PC-9 (cell line): ENCODE measurements around the gene RPL28. TPM values are rescaled to one million over a fixed set of nuclear protein-coding genes. Genes with fewer than 3 reads are reported as not detected.

Experiments used
- BruUV-seq: library from RNA; stranded (reverse); fragments of 400-500 nt; replicated peaks from 2 replicates; lab custom pipeline; 2021; lab: Mats Ljungman, UMichigan
- CTCF ChIA-PET: fragments of 300-600 bp; sonication (Branson Sonifier 250); formaldehyde crosslinking; loops from one replicate; lab custom pipeline; 2022; ENCODE audit warnings: antibody characterized with exemption; lab: Charles Lee
- POLR2A ChIA-PET: fragments of 300-600 bp; sonication (Branson Sonifier 250); formaldehyde crosslinking; loops from one replicate; lab custom pipeline; 2022; ENCODE audit warnings: antibody characterized with exemption; ENCODE audit not compliant: unreplicated experiment; lab: Charles Lee
- DNase-seq, 2 experiments: peaks; one replicate each; pipeline versions ENCODE4 v3.0.0 to v3.0.0-alpha.2; 2015 to 2022; ENCODE audit warnings: mixed read lengths in 1 of 2
- H2AFZ ChIP-seq: fragments of 200-600 bp; sonication (generic); 2 replicates; pipeline ENCODE4 v1.8.1; 2017; ENCODE audit warnings: antibody characterized with exemption
- H3F3A ChIP-seq: fragments of 200-600 bp; sonication (generic); 2 replicates; pipeline ENCODE4 v1.8.1; 2017; ENCODE audit warnings: antibody characterized with exemption, mild to moderate bottlenecking, low read depth; ENCODE audit not compliant: insufficient read depth
- H3K27ac ChIP-seq: fragments of 200-600 bp; sonication (generic); 2 replicates; pipeline ENCODE4 v1.6.1; 2016; ENCODE audit warnings: mixed run types
- H3K27me3 ChIP-seq: fragments of 200-600 bp; sonication (generic); 2 replicates; pipeline ENCODE4 v1.6.1; 2016; ENCODE audit warnings: low read depth, mixed run types; ENCODE audit not compliant: insufficient read depth
- H3K36me3 ChIP-seq: fragments of 200-600 bp; sonication (generic); 2 replicates; pipeline ENCODE4 v1.6.1; 2016; ENCODE audit warnings: low read depth, mixed run types
- H3K4me1 ChIP-seq: fragments of 200-600 bp; sonication (generic); replicated peaks from 2 replicates; pipeline ENCODE4 v1.6.1; 2016; ENCODE audit warnings: mixed run types; ENCODE audit not compliant: insufficient read depth
- H3K4me2 ChIP-seq: fragments of 200-600 bp; sonication (generic); 2 replicates; pipeline ENCODE4 v1.6.1; 2017; ENCODE audit warnings: mixed run types
- H3K4me3 ChIP-seq: fragments of 200-600 bp; sonication (generic); 2 replicates; pipeline ENCODE4 v1.6.1; 2016; ENCODE audit warnings: mixed run types
- H3K79me2 ChIP-seq: fragments of 200-600 bp; sonication (generic); 2 replicates; pipeline ENCODE4 v1.6.1; 2017; ENCODE audit warnings: low read depth, mixed run types
- H3K9me2 ChIP-seq: fragments of 200-600 bp; sonication (generic); 2 replicates; pipeline ENCODE4 v1.8.1; 2017; ENCODE audit warnings: mild to moderate bottlenecking; ENCODE audit not compliant: insufficient read depth
- H3K9me3 ChIP-seq: fragments of 200-600 bp; sonication (generic); 2 replicates; pipeline ENCODE4 v1.8.1; 2016; ENCODE audit warnings: low read depth; ENCODE audit not compliant: insufficient read depth
- H4K20me1 ChIP-seq: fragments of 200-600 bp; sonication (generic); 2 replicates; pipeline ENCODE4 v1.8.1; 2017; ENCODE audit not compliant: insufficient read depth
- EZH2 ChIP-seq: fragments of 200-600 bp; sonication (generic); IDR thresholded peaks from 2 replicates; pipeline ENCODE4 v1.8.0; 2017; ENCODE audit warnings: antibody characterized with exemption, low read depth
- intact Hi-C: fragments of 100-400 bp; cut with micrococcal nuclease; formaldehyde crosslinking; loops from one replicate; pipeline ENCODE4 v1.10.0; 2022; ENCODE audit not compliant: unreplicated experiment
- total RNA-seq: library from RNA; stranded (reverse); gene quantifications from 2 replicates; pipeline ENCODE4 v1.2.3, GENCODE V29; 2021
- TF ChIP-seq, protein P1 (sequence below): fragments of 200-600 bp; sonication (generic); conservative IDR thresholded peaks from 2 replicates; pipeline ENCODE4 v1.6.1; 2017; ENCODE audit warnings: mixed run types, antibody characterized with exemption, mild to moderate bottlenecking, moderate library complexity

RPL28 gene
- total RNA-seq, 1 experiment from 2014 or later, result 2,433 TPM

DNA sequence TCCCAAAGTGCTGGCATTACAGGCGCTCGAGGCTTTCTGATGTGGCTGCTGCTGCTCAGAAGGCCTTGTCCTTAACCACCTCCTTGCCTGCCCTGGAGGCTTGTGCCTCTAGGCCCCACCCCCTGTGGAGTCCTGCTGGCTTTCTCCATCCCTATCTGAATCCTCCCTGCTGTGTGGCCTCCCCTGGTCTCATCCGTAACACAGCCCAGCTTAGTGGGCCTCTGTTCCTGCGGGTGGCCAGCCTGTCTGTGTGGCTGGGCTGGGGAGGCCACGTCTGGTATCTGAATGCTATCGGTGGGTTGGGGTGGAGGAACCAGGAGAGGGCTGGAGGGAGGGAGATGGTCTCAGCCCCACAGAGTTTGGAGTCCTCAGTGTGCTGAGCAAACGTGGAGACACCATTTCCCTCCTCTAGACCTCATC is 4.7 kb downstream of the RPL28 start:
- H3K36me3 ChIP-seq, result peaks cover 38% of the 10 kb centered on the region
- DNase-seq, result no peak
- H3K9me3 ChIP-seq, result no peaks in the 10 kb centered on the region
- H3K27ac ChIP-seq, result no peak overlapping the region
- peaks cover 23% of the 10 kb centered on the region for H3K4me1 ChIP-seq
- intact Hi-C loops, result no loop called here
- H3K4me2 ChIP-seq, result no peak overlapping the region
- peaks cover 85% of the 10 kb centered on the region for H3F3A ChIP-seq
- POLR2A ChIA-PET, result interaction anchor here (0.5 kb wide), 1 partner anchor 22 kb away, joined by 12 read pairs; no protein-coding TSS in a partner anchor
- H3K79me2 ChIP-seq, result peaks cover 45% of the 10 kb centered on the region
- no peak overlapping the region for H3K4me3 ChIP-seq
- no peak for TF ChIP-seq EZH2
- TF ChIP-seq, protein P1, sequence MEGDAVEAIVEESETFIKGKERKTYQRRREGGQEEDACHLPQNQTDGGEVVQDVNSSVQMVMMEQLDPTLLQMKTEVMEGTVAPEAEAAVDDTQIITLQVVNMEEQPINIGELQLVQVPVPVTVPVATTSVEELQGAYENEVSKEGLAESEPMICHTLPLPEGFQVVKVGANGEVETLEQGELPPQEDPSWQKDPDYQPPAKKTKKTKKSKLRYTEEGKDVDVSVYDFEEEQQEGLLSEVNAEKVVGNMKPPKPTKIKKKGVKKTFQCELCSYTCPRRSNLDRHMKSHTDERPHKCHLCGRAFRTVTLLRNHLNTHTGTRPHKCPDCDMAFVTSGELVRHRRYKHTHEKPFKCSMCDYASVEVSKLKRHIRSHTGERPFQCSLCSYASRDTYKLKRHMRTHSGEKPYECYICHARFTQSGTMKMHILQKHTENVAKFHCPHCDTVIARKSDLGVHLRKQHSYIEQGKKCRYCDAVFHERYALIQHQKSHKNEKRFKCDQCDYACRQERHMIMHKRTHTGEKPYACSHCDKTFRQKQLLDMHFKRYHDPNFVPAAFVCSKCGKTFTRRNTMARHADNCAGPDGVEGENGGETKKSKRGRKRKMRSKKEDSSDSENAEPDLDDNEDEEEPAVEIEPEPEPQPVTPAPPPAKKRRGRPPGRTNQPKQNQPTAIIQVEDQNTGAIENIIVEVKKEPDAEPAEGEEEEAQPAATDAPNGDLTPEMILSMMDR, result no peak
- H3K9me2 ChIP-seq, result no peaks in the 10 kb centered on the region
- H2AFZ ChIP-seq, result no peak overlapping the region
- BruUV-seq, result no TSS peak
- CTCF ChIA-PET, result interaction anchor here (0.6 to 1.0 kb wide), 2 partner anchors 77 to 916 kb away, joined by 3 to 5 read pairs; no protein-coding TSS in a partner anchor
- peaks cover 64% of the 10 kb centered on the region for H4K20me1 ChIP-seq
- no peaks in the 10 kb centered on the region for H3K27me3 ChIP-seq

DNA sequence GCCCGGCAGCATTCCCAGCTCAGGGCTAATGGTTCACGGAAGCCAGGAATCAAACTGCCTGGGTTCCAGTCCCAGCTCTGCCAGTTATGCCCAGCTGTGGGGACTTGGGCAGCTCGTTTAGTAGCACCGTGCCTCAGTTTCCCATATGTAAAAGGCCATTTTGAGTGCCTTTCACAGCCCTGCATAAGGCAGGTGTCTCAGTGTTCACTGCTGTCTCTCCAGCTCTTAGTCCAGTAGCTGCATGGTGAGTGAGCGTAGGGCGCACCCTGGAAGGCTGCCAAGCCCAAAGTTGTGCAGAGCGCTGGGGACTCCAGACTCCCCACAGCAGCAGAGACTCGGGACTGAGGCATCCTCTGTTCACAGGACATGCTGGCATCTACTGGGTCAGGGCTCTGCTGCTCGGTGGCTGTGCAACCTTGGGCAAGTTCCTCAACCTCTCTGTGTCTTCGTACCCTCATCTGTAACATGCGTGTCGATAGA is 5.5 kb downstream of the RPL28 start:
- no TSS peak for BruUV-seq
- intact Hi-C loops, result no loop called here
- peaks cover 61% of the 10 kb centered on the region for H4K20me1 ChIP-seq

DNA sequence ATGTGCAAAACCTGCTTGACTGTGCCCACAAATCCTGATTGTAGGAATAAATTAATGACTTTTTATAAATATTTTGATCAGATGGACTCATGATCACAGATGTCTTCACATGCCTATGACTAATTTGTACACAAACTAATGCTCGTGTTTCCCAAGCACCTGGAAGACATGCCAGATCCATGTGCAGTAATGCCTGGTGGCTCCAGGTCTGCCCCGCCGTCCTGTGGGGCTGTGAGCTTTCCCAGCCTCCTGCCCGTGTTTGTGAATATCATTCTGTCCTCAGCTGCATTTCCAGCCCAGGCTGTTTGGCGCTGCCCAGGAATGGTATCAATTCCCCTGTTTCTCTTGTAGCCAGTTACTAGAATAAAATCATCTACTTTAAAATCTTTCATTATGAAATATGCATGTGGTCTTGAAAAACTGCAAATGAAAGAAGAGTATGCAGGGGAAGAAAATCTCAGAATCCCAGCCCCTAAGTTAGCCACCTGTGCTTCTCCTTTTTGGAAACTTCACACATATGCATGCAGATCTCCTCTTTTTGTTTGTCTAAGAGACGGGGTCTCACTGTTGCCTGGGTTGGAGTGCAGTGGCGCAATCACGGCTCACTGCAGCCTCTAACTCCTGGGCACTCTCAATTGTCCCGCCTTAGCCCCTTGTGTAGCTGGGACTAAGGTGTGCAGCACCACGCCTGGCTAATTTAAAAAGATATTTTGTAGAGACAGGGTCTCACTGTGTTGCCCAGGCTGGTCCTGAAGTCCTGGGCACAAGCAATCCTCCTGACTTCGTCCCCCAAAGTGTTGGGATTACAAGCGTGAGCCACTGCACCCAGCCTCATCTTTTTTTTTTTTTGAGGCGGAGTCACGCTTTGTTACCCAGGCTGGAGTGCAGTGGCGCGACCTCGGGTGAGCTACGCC is 6.2 kb downstream of the RPL28 start:
- no peak overlapping the region for H3K4me3 ChIP-seq
- H3K79me2 ChIP-seq, result peaks cover 34% of the 10 kb centered on the region
- H2AFZ ChIP-seq, result no peak overlapping the region
- H3K27ac ChIP-seq, result no peak overlapping the region
- H3F3A ChIP-seq, result peaks cover 87% of the 10 kb centered on the region
- H3K4me1 ChIP-seq, result peaks cover 20% of the 10 kb centered on the region
- H3K4me2 ChIP-seq, result no peak overlapping the region
- ChIA-PET POLR2A (interaction anchor here (0.6 kb wide), 1 partner anchor 20 kb away, joined by 6 read pairs; no protein-coding TSS in a partner anchor), CTCF (no interaction called here)
- H3K36me3 ChIP-seq, result peaks cover 32% of the 10 kb centered on the region
- no peaks in the 10 kb centered on the region for H3K27me3 ChIP-seq
- intact Hi-C loops, result no loop called here
- TF ChIP-seq EZH2, result no peak
- TF ChIP-seq, protein P1, result no peak
- no peaks in the 10 kb centered on the region for H3K9me3 ChIP-seq
- H4K20me1 ChIP-seq, result peaks cover 54% of the 10 kb centered on the region
- no peak for DNase-seq
- no TSS peak for BruUV-seq
- H3K9me2 ChIP-seq, result no peaks in the 10 kb centered on the region

More for the DNA sequence above, 5.5 kb downstream of the RPL28 start:
- Histone ChIP-seq H3K9me2 (no peaks in the 10 kb centered on the region), H3K79me2 (peaks cover 41% of the 10 kb centered on the region), H3F3A (peaks cover 92% of the 10 kb centered on the region), H3K27me3 (no peaks in the 10 kb centered on the region), H3K36me3 (peaks cover 38% of the 10 kb centered on the region), H3K27ac (no peak overlapping the region), H3K4me1 (peaks cover 23% of the 10 kb centered on the region), H3K4me3 (no peak overlapping the region), H2AFZ (no peak overlapping the region), H3K4me2 (no peak overlapping the region), H3K9me3 (no peaks in the 10 kb centered on the region)
- TF ChIP-seq, protein P1, result no peak
- TF ChIP-seq EZH2, result no peak
- DNase-seq, result no peak
- ChIA-PET POLR2A (interaction anchor here (0.5 to 0.6 kb wide), 2 partner anchors 19 to 23 kb away, joined by 6 to 12 read pairs; no protein-coding TSS in a partner anchor), CTCF (interaction anchor here (1.0 kb wide), 1 partner anchor 77 kb away, joined by 3 read pairs; no protein-coding TSS in a partner anchor)
